K562 (cell line): ENCODE results near the gene DTHD1. TPM values are rescaled to one million over a fixed set of nuclear protein-coding genes. Genes with fewer than 3 reads are reported as not detected.

Experiments used
- ATAC-seq: fragments of 200-7000 bp; cut with Tn5 transposase; 3 replicates; pipeline ENCODE4 v1.9.1; 2020; ENCODE audit warnings: moderate library complexity
- BruUV-seq: library from RNA; stranded (reverse); fragments of 400-500 nt; replicated peaks from 2 replicates; lab custom pipeline; 2021; lab: Mats Ljungman, UMichigan
- CTCF ChIA-PET: fragments of 300-600 bp; formaldehyde crosslinking; extraction: SDS; loops from one replicate; lab custom pipeline; 2021; ENCODE audit warnings: low intra/inter-chr PET ratio; lab: Yijun Ruan, JAX
- POLR2A ChIA-PET: fragments of 300-600, 350-650 bp; sonication (Branson Sonifier 250); formaldehyde crosslinking; extraction: SDS; loops from one replicate; lab custom pipeline; 2021; ENCODE audit warnings: antibody characterized with exemption, inconsistent platforms; lab: Yijun Ruan, JAX
- DNase-seq, 4 experiments: peaks; one replicate each; pipeline versions ENCODE4 v3.0.0 to v3.0.0-alpha.2; 2011 to 2018; ENCODE audit warnings: low spot score in 3 of 4, mixed read lengths in 3 of 4; ENCODE audit errors: extremely low read depth in 1 of 4
- FAIRE-seq: peaks from 2 replicates; lab custom pipeline; 2011; peaks lifted over from hg19 to GRCh38; lab: Jason Lieb, UNC
- H2AFZ ChIP-seq: 2 replicates; pipeline ENCODE4 v1.6.0; 2011; ENCODE audit warnings: low read depth, low read length, control low read depth, inconsistent platforms
- H3K27ac ChIP-seq: fragments of 200-600 bp; 3 replicates; pipeline ENCODE4 v1.8.0; 2011; ENCODE audit warnings: low read depth, mild to moderate bottlenecking, control low read depth, inconsistent platforms, low read length, moderate library complexity, mixed read lengths; ENCODE audit errors: extremely low read depth
- H3K27me3 ChIP-seq, 2 experiments: fragments of 300-600 bp in 1 of 2; 2 replicates in 1 of 2; 3 replicates in 1 of 2; pipeline versions ENCODE4 v1.6.0 to v1.8.0; 2011; ENCODE audit warnings: inconsistent platforms in 2 of 2, low read length in 2 of 2, mild to moderate bottlenecking in 1 of 2, mixed read lengths in 1 of 2, moderate library complexity in 1 of 2; ENCODE audit not compliant: control insufficient read depth in 2 of 2, insufficient read depth in 2 of 2
- H3K36me3 ChIP-seq: fragments of 300-600 bp; 3 replicates; pipeline ENCODE4 v1.8.0; 2011; ENCODE audit warnings: mild to moderate bottlenecking, low read length, inconsistent platforms; ENCODE audit not compliant: control insufficient read depth, insufficient read depth
- H3K4me1 ChIP-seq, 2 experiments: fragments of 200-600 bp in 1 of 2; replicated peaks in 1 of 2; 2 replicates in 1 of 2; 3 replicates in 1 of 2; pipeline versions ENCODE4 v1.5.1 to v1.8.0; 2011; ENCODE audit warnings: inconsistent platforms in 2 of 2, low read length in 2 of 2, mild to moderate bottlenecking in 1 of 2, mixed read lengths in 1 of 2, moderate library complexity in 1 of 2; ENCODE audit not compliant: control insufficient read depth in 2 of 2, insufficient read depth in 2 of 2
- H3K4me2 ChIP-seq: 2 replicates; pipeline ENCODE4 v1.6.1; 2011; ENCODE audit warnings: low read length, control low read depth, inconsistent platforms, mixed read lengths; ENCODE audit not compliant: insufficient read depth
- H3K4me3 ChIP-seq: fragments of 200-600 bp; sonication (generic), shearing (Covaris generic); 2 replicates; pipeline ENCODE4 v1.5.1; 2016; ENCODE audit warnings: control low read depth, inconsistent platforms
- H3K79me2 ChIP-seq: fragments of 200-600 bp; 3 replicates; pipeline ENCODE4 v1.8.0; 2011; ENCODE audit warnings: low read length, inconsistent platforms; ENCODE audit not compliant: control insufficient read depth, insufficient read depth
- H3K9ac ChIP-seq, 2 experiments: 2 replicates each; pipeline versions ENCODE4 v1.6.0 to v1.6.1; 2011; ENCODE audit warnings: low read depth in 2 of 2, low read length in 2 of 2, control low read depth in 1 of 2, inconsistent platforms in 1 of 2, mild to moderate bottlenecking in 1 of 2, mixed read lengths in 1 of 2; ENCODE audit not compliant: insufficient read depth in 1 of 2
- H3K9me1 ChIP-seq: one replicate; pipeline ENCODE4 v1.6.0; 2011; ENCODE audit warnings: inconsistent platforms, mild to moderate bottlenecking, low read length, moderate library complexity; ENCODE audit not compliant: control insufficient read depth, insufficient read depth
- H3K9me3 ChIP-seq: replicated peaks from 2 replicates; pipeline ENCODE4 v1.5.1; 2011; ENCODE audit warnings: low read depth, low read length, inconsistent platforms; ENCODE audit not compliant: control insufficient read depth, insufficient read depth
- H4K20me1 ChIP-seq: replicated peaks from 2 replicates; pipeline ENCODE4 v1.6.1; 2011; ENCODE audit warnings: low read length, inconsistent platforms, mixed read lengths; ENCODE audit not compliant: control insufficient read depth, insufficient read depth
- ARHGAP35 ChIP-seq: fragments of 450-650 bp; IDR thresholded peaks from 2 replicates; pipeline ENCODE4 v1.6.1; 2018; ENCODE audit not compliant: partially characterized antibody
- EZH2 ChIP-seq: IDR thresholded peaks from 2 replicates; pipeline ENCODE4 v1.6.1; 2012; ENCODE audit warnings: low read depth, mild to moderate bottlenecking, inconsistent platforms, low read length, borderline replicate concordance
- MECOM ChIP-seq: fragments of 250-450 bp; sonication (Bioruptor Pico); IDR thresholded peaks from 2 replicates; pipeline ENCODE4 v1.8.0; 2022; ENCODE audit warnings: inconsistent platforms
- PHF8 ChIP-seq: fragments of 200-600 bp; sonication (generic); IDR thresholded peaks from 2 replicates; pipeline ENCODE4 v1.6.1; 2012; ENCODE audit warnings: mixed run types, mild to moderate bottlenecking, inconsistent platforms, low read length, moderate library complexity, borderline replicate concordance
- SMARCE1 ChIP-seq: fragments of 450-650 bp; IDR thresholded peaks from 2 replicates; pipeline ENCODE4 v1.7.1; 2016; ENCODE audit warnings: mild to moderate bottlenecking
- WGBS: fragments of 100-300 bp; shearing (Covaris generic); methylation state at CpG from one replicate; pipeline ENCODE4 v1.1.6; 2016; ENCODE audit warnings: low coverage, mixed read lengths; ENCODE audit not compliant: insufficient coverage; ENCODE audit errors: missing lambda C conversion rate; 5-methylcytosine and 5-hydroxymethylcytosine counted together
- in situ Hi-C: fragments of 300-500 bp; cut with MboI; formaldehyde crosslinking; loops from 4 replicates; pipeline ENCODE4 v1.15.0; 2018; ENCODE audit warnings: inconsistent platforms, mixed read lengths
- intact Hi-C: fragments of 100-400 bp; cut with micrococcal nuclease; formaldehyde crosslinking; loops from 2 replicates; pipeline ENCODE4 v1.14.2; 2022
- polyA plus RNA-seq, 8 experiments: library from polyadenylated mRNA; depleted of rRNA in 4 of 8; stranded (reverse) in 5 of 8; unstranded in 3 of 8; fragments of >200 nt; fragmentation: Nextera tagmentation in 2 of 8; fragmentation: Illumina TruSeq in 1 of 8; extraction: Ambion mirVana in 2 of 8; extraction: Trizol in 1 of 8; gene quantifications; 2 replicates each; pipeline versions ENCODE4 v1.2.1 to v1.2.3, GENCODE V29; 2011 to 2014; ENCODE audit warnings: inconsistent platforms in 1 of 8, missing spikeins in 1 of 8
- total RNA-seq, 7 experiments: library from RNA; depleted of rRNA in 6 of 7; stranded (reverse); fragments of >200 nt in 6 of 7; fragmentation: Illumina TruSeq in 2 of 7; extraction: Trizol in 2 of 7; gene quantifications; 2 replicates each; pipeline versions ENCODE4 v1.2.1 to v1.2.3, GENCODE V29; 2011 to 2021; ENCODE audit warnings: low replicate concordance in 1 of 7
- TF ChIP-seq, protein P1 (sequence below): fragments of 200-800 bp; sonication (Bioruptor generic); IDR thresholded peaks from 2 replicates; pipeline ENCODE4 v1.6.1; 2017; ENCODE audit warnings: missing genetic modification characterization, missing compliant biosample characterization

The DTHD1 gene
- total and polyA plus RNA-seq, 9 of the 15 experiments (the other 6 are each of a cell fraction or from before 2014, with no cell fraction given), result not detected

DNA sequence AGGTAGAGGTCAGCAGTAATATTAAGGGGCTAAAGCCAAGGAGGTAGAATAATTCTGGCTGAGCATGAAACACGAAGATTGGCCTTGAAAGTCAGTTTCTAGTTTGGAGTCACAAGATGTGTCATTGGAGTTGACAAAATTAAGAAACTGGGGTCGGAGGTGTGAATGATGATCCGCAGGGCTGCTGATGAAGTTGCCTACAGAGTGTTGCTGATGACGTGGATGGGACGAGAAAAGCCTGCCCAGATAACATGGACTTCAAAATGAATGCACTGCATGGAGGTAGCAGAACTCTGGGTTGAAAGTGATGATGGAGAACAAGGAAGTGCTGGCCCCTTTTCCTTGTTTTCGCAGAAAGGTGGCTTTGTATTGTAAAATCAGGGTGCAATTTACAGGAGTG, 60.5 kb downstream of the DTHD1 start:
- no peaks in the 10 kb centered on the region for H3K4me1 ChIP-seq
- intact Hi-C loops (no loop called here), in situ Hi-C loops (no loop called here)
- no peak overlapping the region for H2AFZ ChIP-seq
- DNase-seq (no peak), ATAC-seq (no peak), FAIRE-seq (no peak)
- TF ChIP-seq EZH2 (no peak), SMARCE1 (no peak), MECOM (CRISPR knock-in tag) (no peak), ARHGAP35 (no peak), PHF8 (no peak)
- TF ChIP-seq, protein P1, sequence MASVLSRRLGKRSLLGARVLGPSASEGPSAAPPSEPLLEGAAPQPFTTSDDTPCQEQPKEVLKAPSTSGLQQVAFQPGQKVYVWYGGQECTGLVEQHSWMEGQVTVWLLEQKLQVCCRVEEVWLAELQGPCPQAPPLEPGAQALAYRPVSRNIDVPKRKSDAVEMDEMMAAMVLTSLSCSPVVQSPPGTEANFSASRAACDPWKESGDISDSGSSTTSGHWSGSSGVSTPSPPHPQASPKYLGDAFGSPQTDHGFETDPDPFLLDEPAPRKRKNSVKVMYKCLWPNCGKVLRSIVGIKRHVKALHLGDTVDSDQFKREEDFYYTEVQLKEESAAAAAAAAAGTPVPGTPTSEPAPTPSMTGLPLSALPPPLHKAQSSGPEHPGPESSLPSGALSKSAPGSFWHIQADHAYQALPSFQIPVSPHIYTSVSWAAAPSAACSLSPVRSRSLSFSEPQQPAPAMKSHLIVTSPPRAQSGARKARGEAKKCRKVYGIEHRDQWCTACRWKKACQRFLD (CRISPR knock-in tag), result no peak
- BruUV-seq, result no TSS peak
- H3K27ac ChIP-seq, result no peak overlapping the region
- H3K36me3 ChIP-seq, result no peaks in the 10 kb centered on the region
- no peak overlapping the region for H3K4me3 ChIP-seq
- no peaks in the 10 kb centered on the region for H3K27me3 ChIP-seq
- H3K9ac ChIP-seq, result no peak overlapping the region
- no peaks in the 10 kb centered on the region for H3K9me1 ChIP-seq
- H3K9me3 ChIP-seq, result no peaks in the 10 kb centered on the region
- 2% methylated on average over 6 of the region's 6 CpGs for WGBS
- CTCF ChIA-PET, result no interaction called here
- no peak overlapping the region for H3K4me2 ChIP-seq
- H4K20me1 ChIP-seq, result no peaks in the 10 kb centered on the region
- H3K79me2 ChIP-seq, result no peaks in the 10 kb centered on the region
- POLR2A ChIA-PET, result no interaction called here
